ENCODE measurements around the gene ASNSD1.
"Not testable (repeated sequence)": the region's sequence is repeated elsewhere in the genome, so short reads cannot be mapped to it uniquely, and the experiment has no call there.

The ASNSD1 gene

GRCh38 chr2:189685540-189686229, 24.4 kb downstream of the ASNSD1 start:
- peak; percentile 38 to 48 for DNase-seq (ENCODE audit: low read depth in 2 of 2)

GRCh38 chr2:189687796-189688195, 26.5 kb downstream of the ASNSD1 start:
- DNase-seq (ENCODE audit: low read depth in 2 of 2) = not testable (repeated sequence)

GRCh38 chr2:189696223-189696622, 35.0 kb downstream of the ASNSD1 start:
- DNase-seq (ENCODE audit: low read depth in 2 of 2) = no peak

GRCh38 chr2:189698020-189698887, 37.0 kb downstream of the ASNSD1 start:
- DNase-seq (ENCODE audit: low read depth in 2 of 2) = peak in 1 of 2 experiments; percentile 14

- no peak for DNase-seq (ENCODE audit: low read depth in 2 of 2)
These were observed 39.4 kb downstream of the ASNSD1 start for GRCh38 chr2:189700681-189701080.

GRCh38 chr2:189702071-189702470, 40.8 kb downstream of the ASNSD1 start:
- DNase-seq (ENCODE audit: low read depth in 2 of 2) = no peak

GRCh38 chr2:189709501-189710221, 48.4 kb downstream of the ASNSD1 start:
- no peak for DNase-seq (ENCODE audit: low read depth in 2 of 2)

GRCh38 chr2:189717593-189717992, 56.3 kb downstream of the ASNSD1 start:
- not testable (repeated sequence) for DNase-seq (ENCODE audit: low read depth in 2 of 2)

- DNase-seq (ENCODE audit: low read depth in 2 of 2) = no peak
These were observed 58.3 kb downstream of the ASNSD1 start for GRCh38 chr2:189719571-189719970.

Data from fibroblast of skin of left biceps (primary cell).